HepG2 (cell line): Measurements from ENCODE around the gene SLC2A4. TPM values are rescaled to one million over a fixed set of nuclear protein-coding genes. Genes with fewer than 3 reads are reported as not detected.

Experiments used
- ASH2L ChIP-seq: fragments of 300-600, 200-600 bp; sonication (generic); IDR thresholded peaks from 2 replicates; pipeline ENCODE4 v1.7.0; 2017; ENCODE audit warnings: low read depth, mild to moderate bottlenecking, moderate library complexity, mixed read lengths, low read length; ENCODE audit not compliant: insufficient read length
- CAMTA2 ChIP-seq: sonication (generic); formaldehyde crosslinking; IDR thresholded peaks from 2 replicates; pipeline ENCODE4 v1.4.0; 2020; ENCODE audit warnings: mild to moderate bottlenecking, missing genetic modification reagents, borderline replicate concordance
- CENPT ChIP-seq: sonication (generic); formaldehyde crosslinking; IDR thresholded peaks from 2 replicates; pipeline ENCODE4 v1.8.0; 2022; ENCODE audit warnings: low read depth, mild to moderate bottlenecking, moderate library complexity, missing genetic modification reagents
- E2F2 ChIP-seq: sonication (generic); formaldehyde crosslinking; IDR thresholded peaks from 2 replicates; pipeline ENCODE4 v1.4.0; 2020; ENCODE audit warnings: missing genetic modification reagents, borderline replicate concordance
- GABPA ChIP-seq, 2 experiments: IDR thresholded peaks; 2 replicates each; pipeline ENCODE4 v1.6.1; 2011 to 2016; ENCODE audit warnings: low read depth in 2 of 2, low read length in 1 of 2, missing biosample characterization in 1 of 2, missing genetic modification characterization in 1 of 2
- HNF4G ChIP-seq, 2 experiments: sonication (generic) in 1 of 2; formaldehyde crosslinking in 1 of 2; IDR thresholded peaks; 2 replicates each; pipeline versions ENCODE4 v1.4.0 to v1.6.1; 2011 to 2020; ENCODE audit warnings: borderline replicate concordance in 2 of 2, low read depth in 2 of 2, mild to moderate bottlenecking in 2 of 2, low read length in 1 of 2, missing genetic modification reagents in 1 of 2, moderate library complexity in 1 of 2
- KAT2B ChIP-seq: fragments of 150-350 bp; IDR thresholded peaks from 2 replicates; pipeline ENCODE4 v1.6.1; 2014; ENCODE audit warnings: low read depth, low read length, borderline replicate concordance
- MEIS1 ChIP-seq: sonication (generic); formaldehyde crosslinking; IDR thresholded peaks from 2 replicates; pipeline ENCODE4 v1.9.0; 2021; ENCODE audit warnings: mild to moderate bottlenecking, missing genetic modification reagents, moderate library complexity, borderline replicate concordance
- NCOR1 ChIP-seq: fragments of 200-600 bp; sonication (generic); IDR thresholded peaks from 2 replicates; pipeline ENCODE4 v1.7.0; 2017; ENCODE audit warnings: antibody characterized with exemption, low read length, borderline replicate concordance
- NFKBIZ ChIP-seq: IDR thresholded peaks from 2 replicates; pipeline ENCODE4 v1.6.1; 2018; ENCODE audit warnings: missing genetic modification reagents, missing compliant biosample characterization
- PRMT3 ChIP-seq: sonication (generic); formaldehyde crosslinking; IDR thresholded peaks from 2 replicates; pipeline ENCODE4 v1.8.1; 2022; ENCODE audit warnings: low read depth, mild to moderate bottlenecking, moderate library complexity, missing genetic modification reagents, borderline replicate concordance
- RNF2 ChIP-seq: fragments of 450-650 bp; conservative IDR thresholded peaks from 2 replicates; pipeline ENCODE4 v1.6.1; 2016; ENCODE audit warnings: low read depth
- SP1 ChIP-seq, 2 experiments: fragments of 450-650 bp in 1 of 2; sonication (generic) in 1 of 2; formaldehyde crosslinking in 1 of 2; IDR thresholded peaks; 2 replicates each; pipeline versions ENCODE4 v1.4.0 to v1.6.1; 2016 to 2020; ENCODE audit warnings: missing genetic modification reagents in 1 of 2
- SPEN ChIP-seq: sonication (generic); formaldehyde crosslinking; IDR thresholded peaks from 2 replicates; pipeline ENCODE4 v1.5.1; 2020; ENCODE audit warnings: low read depth, mild to moderate bottlenecking, missing genetic modification reagents
- STAT5B ChIP-seq: sonication (generic); formaldehyde crosslinking; IDR thresholded peaks from 2 replicates; pipeline ENCODE4 v1.4.0; 2020; ENCODE audit warnings: missing genetic modification reagents
- ZBTB7B ChIP-seq: sonication (generic); formaldehyde crosslinking; IDR thresholded peaks from 2 replicates; pipeline ENCODE4 v1.4.0; 2020; ENCODE audit warnings: missing genetic modification reagents
- ZNF326 ChIP-seq: sonication (generic); formaldehyde crosslinking; IDR thresholded peaks from 2 replicates; pipeline ENCODE4 v1.4.0; 2020; ENCODE audit warnings: missing genetic modification reagents, borderline replicate concordance
- ZNF354B ChIP-seq: sonication (generic); formaldehyde crosslinking; IDR thresholded peaks from 2 replicates; pipeline ENCODE4 v1.8.0; 2022; ENCODE audit warnings: mild to moderate bottlenecking, missing genetic modification reagents
- ZNF577 ChIP-seq: sonication (generic); formaldehyde crosslinking; IDR thresholded peaks from 2 replicates; pipeline ENCODE4 v1.4.0; 2020; ENCODE audit warnings: mild to moderate bottlenecking, low read depth, missing genetic modification reagents, borderline replicate concordance
- ZNF598 ChIP-seq: sonication (generic); formaldehyde crosslinking; IDR thresholded peaks from 2 replicates; pipeline ENCODE4 v1.5.1; 2020; ENCODE audit warnings: mild to moderate bottlenecking, missing genetic modification reagents, borderline replicate concordance
- ZNF737 ChIP-seq: sonication (generic); formaldehyde crosslinking; IDR thresholded peaks from 2 replicates; pipeline ENCODE4 v1.5.0; 2020; ENCODE audit warnings: missing genetic modification reagents, mild to moderate bottlenecking, borderline replicate concordance
- ZNF800 ChIP-seq: sonication (generic); formaldehyde crosslinking; IDR thresholded peaks from 2 replicates; pipeline ENCODE4 v1.4.0; 2020; ENCODE audit warnings: missing genetic modification reagents
- ZNF816 ChIP-seq: sonication (generic); formaldehyde crosslinking; IDR thresholded peaks from 2 replicates; pipeline ENCODE4 v1.8.0; 2022; ENCODE audit warnings: missing genetic modification reagents, mild to moderate bottlenecking, borderline replicate concordance
- polyA plus RNA-seq, 8 experiments: library from polyadenylated mRNA; depleted of rRNA in 3 of 8; stranded (reverse) in 7 of 8; unstranded in 1 of 8; fragments of >200 nt; fragmentation: Illumina TruSeq in 4 of 8; extraction: Trizol in 4 of 8; gene quantifications; 2 replicates each; pipeline versions ENCODE4 v1.2.1 to v1.2.3, GENCODE V29; 2011 to 2016; ENCODE audit warnings: low read depth in 4 of 8, missing spikeins in 1 of 8, mixed read lengths in 1 of 8; ENCODE audit not compliant: insufficient read depth in 1 of 8
- total RNA-seq, 5 experiments: library from RNA; depleted of rRNA; stranded (reverse); fragments of >200 nt; fragmentation: Illumina TruSeq; extraction: Trizol; gene quantifications; 2 replicates each; pipeline ENCODE4 v1.2.3, GENCODE V29; 2016; ENCODE audit warnings: low read depth in 1 of 5
- TF ChIP-seq, protein P1 (sequence below): sonication (generic); formaldehyde crosslinking; IDR thresholded peaks from 2 replicates; pipeline ENCODE4 v1.8.0; 2022; ENCODE audit warnings: mild to moderate bottlenecking, missing genetic modification reagents

Gene SLC2A4
- total and polyA plus RNA-seq, 2 of the 13 experiments (the other 11 are each of a cell fraction or from before 2014, with no cell fraction given) = 4.9 to 5.8 TPM

GRCh38 chr17:7329374-7329996 lies 48.0 kb downstream of the SLC2A4 start (continued):
- TF ChIP-seq ZNF577 = no peak
- TF ChIP-seq CAMTA2 = no peak
- peak; percentile 64; the same call in 1 of the 2 replicates for TF ChIP-seq MEIS1
- no peak for TF ChIP-seq ZNF800 (CRISPR knock-in tag)
- no peak for TF ChIP-seq ZNF816 (CRISPR knock-in tag)
- TF ChIP-seq NFKBIZ (CRISPR knock-in tag) = 0 out of 2 replicates have a peak, but pooled peaks have one; percentile 34
- peak; percentile 84; the same call in 1 of the 2 replicates for TF ChIP-seq ZBTB7B (CRISPR knock-in tag)
- no peak for TF ChIP-seq KAT2B
- TF ChIP-seq ZNF737 = no peak
- TF ChIP-seq GABPA (IDR thresholded peaks at IDR 0.05; ENCODE audit: low read depth, low read length) = peak; percentile 16; the same call in 1 of the 2 replicates
- TF ChIP-seq GABPA (CRISPR knock-in tag; IDR thresholded peaks at IDR 0.05; ENCODE audit: low read depth) = peak; percentile 80
- TF ChIP-seq SPEN (CRISPR knock-in tag) = peak; percentile 93
- TF ChIP-seq CENPT (CRISPR knock-in tag) = no peak
- TF ChIP-seq ZNF354B = no peak
- TF ChIP-seq, protein P1, sequence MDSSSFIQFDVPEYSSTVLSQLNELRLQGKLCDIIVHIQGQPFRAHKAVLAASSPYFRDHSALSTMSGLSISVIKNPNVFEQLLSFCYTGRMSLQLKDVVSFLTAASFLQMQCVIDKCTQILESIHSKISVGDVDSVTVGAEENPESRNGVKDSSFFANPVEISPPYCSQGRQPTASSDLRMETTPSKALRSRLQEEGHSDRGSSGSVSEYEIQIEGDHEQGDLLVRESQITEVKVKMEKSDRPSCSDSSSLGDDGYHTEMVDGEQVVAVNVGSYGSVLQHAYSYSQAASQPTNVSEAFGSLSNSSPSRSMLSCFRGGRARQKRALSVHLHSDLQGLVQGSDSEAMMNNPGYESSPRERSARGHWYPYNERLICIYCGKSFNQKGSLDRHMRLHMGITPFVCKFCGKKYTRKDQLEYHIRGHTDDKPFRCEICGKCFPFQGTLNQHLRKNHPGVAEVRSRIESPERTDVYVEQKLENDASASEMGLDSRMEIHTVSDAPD = no peak
- peak; percentile 78 for TF ChIP-seq ASH2L
- TF ChIP-seq ZNF598 (CRISPR knock-in tag) = no peak
- TF ChIP-seq HNF4G (IDR thresholded peaks at IDR 0.05; ENCODE audit: borderline replicate concordance, low read depth, low read length) = no peak
- no peak for TF ChIP-seq HNF4G (CRISPR knock-in tag; IDR thresholded peaks at IDR 0.05; ENCODE audit: borderline replicate concordance, low read depth)
- no peak for TF ChIP-seq PRMT3
- no peak for TF ChIP-seq STAT5B (CRISPR knock-in tag)
- no peak for TF ChIP-seq NCOR1
- no peak for TF ChIP-seq ZNF326 (CRISPR knock-in tag)
- TF ChIP-seq RNF2 = no peak
- TF ChIP-seq SP1 (IDR thresholded peaks at IDR 0.05) = no peak
- peak; percentile 89 for TF ChIP-seq SP1 (CRISPR knock-in tag; IDR thresholded peaks at IDR 0.05)
- TF ChIP-seq E2F2 (CRISPR knock-in tag) = no peak
